IPS-NIHi7 (cell line): ENCODE measurements around the gene NUDT8.
A peak's percentile ranks its signal among the peaks of the same experiment; 100 is the strongest.
"Not testable (repeated sequence)": the region's sequence is repeated elsewhere in the genome, so short reads cannot be mapped to it uniquely, and the experiment has no call there.

ENCODE experiments used
- DNase-seq: peaks from one replicate; pipeline ENCODE4 v3.0.0; 2012; ENCODE audit warnings: mixed read lengths; ENCODE audit errors: extremely low spot score

NUDT8 gene

GRCh38 chr11:67613313-67613959, 16.3 kb downstream of the NUDT8 start:
- DNase-seq: no peak

GRCh38 chr11:67612751-67613150, 17.0 kb downstream of the NUDT8 start:
- DNase-seq: no peak

GRCh38 chr11:67611704-67612587, 17.8 kb downstream of the NUDT8 start:
- DNase-seq: no peak

- DNase-seq: no peak
Measured at GRCh38 chr11:67611165-67611564, 18.6 kb downstream of the NUDT8 start.

GRCh38 chr11:67610302-67610868, 19.4 kb downstream of the NUDT8 start:
- DNase-seq: no peak

- DNase-seq: no peak
Measured at GRCh38 chr11:67609316-67609715, 20.4 kb downstream of the NUDT8 start.

- no peak for DNase-seq
Measured at GRCh38 chr11:67608486-67608885, 21.3 kb downstream of the NUDT8 start.

- DNase-seq: no peak
Measured at GRCh38 chr11:67607507-67607906, 22.2 kb downstream of the NUDT8 start.

- DNase-seq: peak; percentile 91
Measured at GRCh38 chr11:67606492-67607295, 23.0 kb downstream of the NUDT8 start, which contains the start of gene NDUFV1. Gene NDUFV1 (plus strand): TSS chr11:67606936. CDS start chr11:67607005, 69 bp downstream.

GRCh38 chr11:67606093-67606491, 23.6 kb downstream of the NUDT8 start:
- no peak for DNase-seq

- DNase-seq: no peak
Measured at GRCh38 chr11:67605231-67606011, 24.3 kb downstream of the NUDT8 start.

- no peak for DNase-seq
Measured at GRCh38 chr11:67604815-67605214, 24.9 kb downstream of the NUDT8 start.

GRCh38 chr11:67604119-67604518, 25.6 kb downstream of the NUDT8 start:
- DNase-seq: not testable (repeated sequence)

- DNase-seq: no peak
Measured at GRCh38 chr11:67601098-67601497, 28.6 kb downstream of the NUDT8 start.

- DNase-seq: no peak
Measured at GRCh38 chr11:67600324-67601029, 29.3 kb downstream of the NUDT8 start.

GRCh38 chr11:67599149-67599548, 30.6 kb downstream of the NUDT8 start:
- no peak for DNase-seq

- not testable (repeated sequence) for DNase-seq
Measured at GRCh38 chr11:67597963-67598362, 31.8 kb downstream of the NUDT8 start.

- DNase-seq: not testable (repeated sequence)
Measured at GRCh38 chr11:67597458-67597857, 32.3 kb downstream of the NUDT8 start.

- DNase-seq: no peak
Measured at GRCh38 chr11:67596753-67597300, 32.9 kb downstream of the NUDT8 start.

- no peak for DNase-seq
Measured at GRCh38 chr11:67594480-67594879, 35.3 kb downstream of the NUDT8 start.
